HG02938 (cell line): ENCODE results near the gene NSUN5.
"Not testable (repeated sequence)": the region's sequence is repeated elsewhere in the genome, so short reads cannot be mapped to it uniquely, and the experiment has no call there.

ENCODE experiments used
- ATAC-seq: cut with Tn5 transposase; IDR thresholded peaks from one replicate; pipeline ENCODE4 v1.9.1; 2021; ENCODE audit warnings: mild to moderate bottlenecking, moderate library complexity; ENCODE audit not compliant: unreplicated experiment

Gene NSUN5

DNA sequence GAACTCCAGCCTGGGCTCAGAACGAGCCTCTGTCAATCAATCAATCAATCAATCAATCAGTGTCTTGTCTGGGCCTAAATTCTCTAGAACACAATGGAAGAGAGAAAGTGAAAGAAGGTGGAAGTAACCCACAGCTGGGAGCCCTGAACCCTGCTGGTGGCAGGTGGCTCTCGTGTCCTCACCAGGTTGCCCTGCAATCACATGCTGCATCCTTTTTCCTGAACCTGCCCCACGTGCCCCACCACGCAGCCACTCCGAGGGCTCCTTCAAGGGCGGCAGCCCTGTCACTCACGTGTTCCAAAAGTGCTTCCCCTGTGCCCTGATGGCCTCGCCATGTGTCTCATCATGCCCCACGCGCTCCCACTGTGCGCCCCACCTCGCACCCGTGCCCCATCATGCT lies 18.8 kb upstream of the NSUN5 start:
- ATAC-seq, result not testable (repeated sequence)

- ATAC-seq, result not testable (repeated sequence)
Observed at GRCh38 chr7:73325424-73325823, 16.8 kb upstream of the NSUN5 start.

DNA sequence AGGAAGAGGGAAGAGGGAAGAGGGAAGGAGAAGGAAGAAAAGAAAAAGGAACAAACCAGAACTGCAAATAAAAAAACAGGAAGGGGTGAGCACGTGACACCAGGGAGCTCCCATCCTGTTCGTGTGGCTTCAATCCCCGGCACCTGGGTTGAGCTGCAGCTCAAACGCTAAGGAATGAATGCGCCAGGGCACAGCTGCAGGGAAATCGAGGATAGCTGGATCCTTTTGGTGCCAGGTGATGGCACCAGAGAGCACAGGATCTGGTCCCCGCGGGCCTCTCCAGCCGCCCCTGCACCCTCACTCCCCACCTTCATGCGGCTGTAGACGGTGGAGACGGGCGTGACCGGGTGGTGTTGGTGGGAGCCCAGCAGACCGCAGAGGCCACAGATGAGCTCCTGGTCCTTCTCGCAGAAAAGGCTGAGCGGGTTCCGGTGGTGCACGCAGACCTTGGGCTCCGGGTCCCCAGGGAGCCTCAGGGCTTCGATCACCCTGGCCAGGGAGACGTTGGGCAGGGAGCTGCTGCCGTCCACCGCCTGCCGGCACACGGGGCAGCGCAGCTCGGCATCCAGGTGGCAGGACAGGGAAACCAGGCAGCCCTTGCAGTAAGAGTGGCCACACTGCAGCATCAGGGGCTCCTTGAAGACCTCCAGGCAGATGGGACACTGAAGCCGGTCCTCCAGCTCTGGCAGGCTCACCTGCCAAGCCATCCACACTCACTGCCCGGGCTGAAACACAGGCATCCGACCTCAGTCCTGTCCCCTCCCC lies 15.6 kb upstream of the NSUN5 start:
- ATAC-seq, result not testable (repeated sequence)

DNA sequence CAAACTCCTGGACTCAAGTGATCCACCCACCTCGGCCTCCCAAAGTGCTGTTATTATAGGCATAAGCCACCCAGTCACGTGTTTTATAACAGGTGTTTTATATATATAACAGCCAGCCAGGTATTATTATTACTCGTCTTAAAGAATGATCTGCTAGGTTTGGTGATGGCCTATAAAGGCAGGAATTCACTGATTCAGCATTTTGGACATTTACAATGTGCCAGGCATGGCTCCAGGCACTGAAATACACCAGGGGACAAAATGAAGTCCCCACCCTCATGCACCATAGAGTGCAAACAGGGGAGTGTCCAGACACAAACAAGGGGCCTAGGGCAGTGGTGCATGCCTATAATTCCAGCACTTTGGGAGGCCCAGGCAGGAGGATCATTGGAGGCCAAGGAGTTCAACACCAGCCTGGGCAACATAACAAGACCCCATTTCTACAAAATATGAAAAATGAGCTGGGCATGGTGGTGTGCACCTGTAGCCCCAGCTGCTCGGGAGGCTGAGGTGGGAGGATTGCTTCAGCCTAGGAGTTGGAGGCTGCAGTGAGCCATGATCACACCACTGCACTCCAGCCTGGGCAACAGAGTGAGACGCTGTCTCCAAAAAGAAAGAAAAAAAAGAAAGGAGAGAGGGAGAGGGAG lies 14.9 kb upstream of the NSUN5 start:
- not testable (repeated sequence) for ATAC-seq

- ATAC-seq, result not testable (repeated sequence)
Observed at GRCh38 chr7:73320009-73320408, 11.4 kb upstream of the NSUN5 start.

DNA sequence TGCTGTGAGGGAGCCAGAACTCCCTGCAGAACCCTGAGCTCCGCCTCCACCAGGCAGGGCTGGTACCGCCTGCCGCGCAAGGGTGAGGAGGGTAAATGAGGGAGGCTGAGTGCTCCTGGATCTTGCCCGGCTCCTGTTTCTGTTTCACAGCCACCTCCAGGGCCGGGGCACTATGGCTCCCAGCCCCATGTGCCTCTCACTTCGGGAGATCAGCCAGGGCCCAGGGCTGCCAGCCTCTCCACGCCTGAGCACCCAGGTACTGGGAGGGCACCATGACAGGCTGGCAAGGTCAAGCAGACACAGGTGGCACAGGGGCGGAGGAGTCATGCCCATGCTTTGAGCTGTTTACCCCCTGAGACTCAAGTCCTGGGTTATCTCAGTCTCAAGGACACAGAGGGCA lies 10.9 kb upstream of the NSUN5 start:
- ATAC-seq, result not testable (repeated sequence)

DNA sequence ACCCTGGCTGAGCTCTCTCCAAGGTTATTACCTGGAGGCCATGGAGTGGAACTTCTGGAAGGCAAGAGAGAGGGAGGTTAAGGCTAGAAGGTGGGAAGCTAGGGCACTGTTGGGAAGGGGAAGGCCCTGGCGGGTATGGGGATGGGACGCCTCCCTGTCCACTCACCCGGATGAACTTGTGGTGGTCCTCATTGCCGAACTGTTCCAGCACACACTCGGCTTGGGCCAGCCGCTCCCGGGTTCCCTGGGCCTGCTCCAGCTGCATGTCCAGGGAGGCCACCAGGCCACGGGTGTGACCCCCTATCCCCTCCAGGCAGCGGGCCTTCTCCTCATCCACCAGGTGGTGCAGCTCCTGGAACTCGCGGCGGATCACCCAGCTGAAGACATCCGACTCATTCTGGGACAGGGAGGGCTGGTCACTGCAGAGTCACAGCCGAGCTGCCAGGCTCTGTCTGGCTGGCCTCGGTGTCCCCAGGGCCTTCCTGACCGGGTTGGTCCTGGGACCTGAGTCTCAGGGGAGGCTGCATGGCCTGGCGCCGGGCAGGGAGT lies 10.1 kb upstream of the NSUN5 start:
- not testable (repeated sequence) for ATAC-seq

DNA sequence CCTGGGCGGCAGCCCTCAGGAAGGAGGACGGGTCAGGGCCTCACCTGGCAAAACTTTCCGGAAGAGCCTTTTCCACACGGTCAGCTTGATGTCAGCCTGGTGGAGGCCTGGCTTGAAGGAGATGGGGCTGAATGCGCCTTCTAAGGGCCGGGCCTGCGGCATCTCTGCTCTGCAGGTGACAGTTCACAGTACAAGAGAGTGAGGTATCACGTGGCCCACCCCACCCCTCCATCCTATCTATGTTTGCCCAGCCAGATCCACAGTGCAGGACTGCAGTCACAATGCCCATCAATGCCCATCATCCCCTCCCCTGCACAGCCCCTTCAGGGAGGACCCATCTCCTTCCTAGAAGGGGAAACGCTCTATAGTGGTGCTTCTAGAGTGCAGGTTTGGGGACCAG lies 7.9 kb upstream of the NSUN5 start:
- ATAC-seq, result no peak

DNA sequence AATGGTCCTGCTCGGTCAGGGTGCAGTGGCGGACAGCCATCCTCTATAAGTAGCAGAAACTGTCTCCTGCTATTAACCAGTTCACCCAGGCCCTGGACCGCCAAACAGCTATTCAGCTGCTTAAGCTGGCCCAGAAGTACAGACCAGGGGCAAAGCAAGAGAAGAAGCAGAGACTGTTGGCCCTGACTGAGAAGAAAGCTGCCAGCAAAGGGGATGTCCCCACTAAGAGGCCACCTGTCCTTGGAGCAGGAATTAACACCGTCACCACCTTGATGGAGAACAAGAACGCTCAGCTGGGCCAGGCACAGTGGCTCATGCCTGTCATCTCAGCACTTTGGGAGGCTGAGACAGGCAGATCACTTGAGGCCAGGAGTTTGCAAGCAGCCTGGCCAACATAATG lies 5.6 kb upstream of the NSUN5 start:
- no peak for ATAC-seq

DNA sequence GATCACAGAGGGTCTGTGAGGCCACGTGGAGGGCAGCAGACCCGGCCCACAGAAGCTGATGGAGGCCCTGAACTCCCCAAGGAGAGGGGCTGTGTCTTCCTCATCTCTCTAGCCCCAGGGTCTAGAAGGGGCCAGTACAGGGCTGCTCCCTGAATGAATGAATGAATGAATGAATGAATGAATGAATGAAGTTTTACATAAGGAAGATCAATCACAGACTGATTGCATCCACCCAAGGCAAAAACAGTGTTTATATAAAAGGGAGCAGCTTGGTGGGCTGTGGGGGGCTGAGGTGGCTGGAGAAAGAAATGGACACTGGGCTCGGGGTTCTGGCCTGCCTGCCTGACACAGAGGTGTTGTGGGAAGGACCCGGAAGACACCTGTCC lies 4.9 kb upstream of the NSUN5 start:
- ATAC-seq, result no peak

DNA sequence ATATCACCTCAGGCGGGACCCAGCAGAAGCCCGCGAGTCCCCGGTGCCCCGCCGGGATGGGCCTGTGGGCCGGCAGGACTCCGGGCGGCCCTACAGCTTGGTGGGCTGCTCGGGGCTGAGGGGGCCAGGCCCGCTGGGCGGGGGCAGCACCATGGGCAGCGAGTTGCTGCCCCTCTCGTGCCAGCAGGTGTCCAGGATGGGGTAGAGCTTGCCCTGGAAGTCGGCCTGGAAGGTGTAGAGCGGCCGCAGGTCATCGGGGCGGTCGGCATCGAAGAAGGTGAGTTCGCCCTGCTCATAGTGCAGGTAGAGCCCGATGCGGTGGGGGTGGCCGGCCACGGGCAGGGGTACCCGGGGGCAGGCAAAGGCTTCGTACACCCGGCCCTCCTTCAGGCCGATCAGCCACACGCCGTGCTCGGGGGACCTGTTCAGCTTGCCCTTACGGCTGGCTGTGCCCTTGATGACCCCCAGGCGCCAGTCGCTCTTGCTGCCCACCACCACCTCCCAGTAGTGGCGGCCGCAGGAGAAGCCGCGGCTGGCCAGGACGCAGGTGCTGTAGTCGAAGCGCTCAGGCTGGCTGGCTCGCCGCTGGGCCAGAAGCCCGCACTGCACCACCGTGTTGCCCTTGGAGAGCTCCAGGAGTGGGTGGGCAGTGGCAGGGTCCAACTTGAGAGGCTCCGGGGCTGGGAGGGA lies 4.3 kb upstream of the NSUN5 start:
- ATAC-seq, result no peak

DNA sequence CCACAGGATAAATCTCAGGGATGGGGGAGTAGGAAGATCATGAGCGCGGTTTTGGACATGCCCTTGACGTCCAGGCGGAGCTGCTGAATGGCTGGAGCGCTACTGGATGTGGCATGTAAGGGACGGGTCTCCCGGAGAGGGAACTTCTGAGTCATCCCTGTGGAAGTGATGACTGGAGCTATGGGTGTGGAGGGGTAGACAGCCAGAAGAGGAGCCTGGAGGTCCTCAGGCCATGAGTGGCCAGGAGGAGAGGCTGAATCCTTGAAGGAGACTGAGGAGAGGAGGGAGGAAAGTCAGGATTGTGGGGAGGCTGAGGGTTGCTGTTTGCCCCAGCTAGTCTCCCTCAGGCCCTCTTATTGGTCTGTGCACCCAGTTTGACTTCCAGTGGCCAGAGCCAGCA lies 2.8 kb upstream of the NSUN5 start:
- not testable (repeated sequence) for ATAC-seq

DNA sequence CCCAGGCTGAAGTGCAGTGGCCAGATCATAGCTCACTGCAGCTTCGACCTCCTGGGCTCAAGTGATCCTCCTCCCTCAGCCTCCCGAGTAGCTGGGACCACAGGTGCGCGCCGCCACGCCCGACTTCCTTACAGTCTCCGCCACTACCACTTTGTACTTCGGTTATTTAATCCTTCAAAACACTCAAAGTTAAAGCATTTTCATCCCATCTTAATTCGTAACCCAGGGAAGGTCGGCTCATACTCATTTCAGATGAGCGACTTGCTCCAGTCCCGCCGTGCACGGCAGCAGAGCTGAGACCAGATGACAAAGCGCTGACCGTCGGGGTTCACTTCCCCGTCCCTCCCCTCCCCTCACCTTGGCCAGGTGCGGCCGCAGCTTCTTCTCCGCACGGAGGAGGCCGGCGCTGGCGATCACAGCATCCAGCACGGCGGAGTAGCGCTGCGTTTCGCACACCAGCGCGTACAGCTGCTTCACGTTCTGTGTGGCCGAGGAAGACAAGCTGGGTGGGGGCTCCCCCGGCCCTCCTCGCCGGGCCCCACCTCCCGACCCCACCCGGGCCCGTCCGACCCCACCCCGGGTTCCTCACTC lies 457 bp downstream of the NSUN5 start:
- peak; percentile 25 for ATAC-seq

DNA sequence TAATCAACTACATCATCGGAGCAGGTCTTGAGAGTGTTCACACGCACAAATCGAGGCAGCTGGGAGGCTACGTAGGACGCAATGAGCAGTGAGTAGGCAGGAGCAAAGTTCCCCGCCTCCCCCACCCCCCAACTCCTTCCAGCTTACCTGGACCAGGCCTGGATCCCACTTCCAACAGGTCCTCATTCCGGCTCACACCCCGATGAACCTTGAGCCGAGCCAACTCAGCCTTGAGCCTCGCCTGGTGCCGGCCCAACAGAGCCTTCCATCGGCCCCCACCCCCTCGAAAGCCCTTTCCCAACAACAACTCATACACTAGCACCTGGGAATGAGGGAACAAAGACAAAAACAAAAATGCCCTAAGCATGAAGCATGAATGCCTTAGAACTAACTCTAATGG lies 1.2 kb downstream of the NSUN5 start:
- no peak for ATAC-seq

DNA sequence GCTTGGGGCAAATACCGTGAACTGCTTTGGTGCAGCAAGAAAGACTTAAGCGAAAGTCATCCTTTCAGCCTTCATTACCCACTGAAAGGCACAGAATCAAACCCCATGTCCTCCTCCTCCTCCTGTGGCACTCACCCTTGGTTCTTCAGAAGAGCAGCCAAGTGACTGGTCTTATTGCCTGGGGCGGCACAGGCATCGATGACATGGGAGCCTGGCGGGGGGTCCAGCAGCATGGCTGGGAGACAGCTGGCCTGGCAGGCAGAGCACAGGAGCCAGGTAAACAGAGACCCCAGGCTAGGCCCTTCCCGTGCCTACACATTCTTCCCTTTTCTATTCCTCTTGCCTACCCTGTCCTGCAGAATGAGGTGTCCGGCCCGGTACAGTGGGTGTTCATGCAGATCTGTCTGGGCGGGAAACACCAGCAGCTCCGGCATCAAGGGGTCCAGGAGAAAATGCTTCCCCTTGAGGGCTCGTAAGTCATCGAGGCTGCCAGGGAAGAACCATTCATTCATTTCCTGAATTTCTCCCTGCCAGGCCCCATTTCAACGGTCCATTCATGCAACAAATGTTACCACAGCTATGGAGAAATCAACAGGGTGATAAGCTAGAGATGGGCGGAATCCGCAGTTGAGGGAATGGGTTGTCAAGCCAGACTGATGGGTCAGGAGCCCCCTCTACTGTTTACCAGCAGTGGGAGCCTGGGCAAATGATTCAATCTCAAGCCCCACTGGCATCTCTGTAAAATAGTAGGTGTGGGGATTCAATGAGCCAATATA lies 3.8 kb downstream of the NSUN5 start:
- ATAC-seq, result not testable (repeated sequence)

GRCh38 chr7:73304071-73304470 lies 4.6 kb downstream of the NSUN5 start:
- no peak for ATAC-seq

DNA sequence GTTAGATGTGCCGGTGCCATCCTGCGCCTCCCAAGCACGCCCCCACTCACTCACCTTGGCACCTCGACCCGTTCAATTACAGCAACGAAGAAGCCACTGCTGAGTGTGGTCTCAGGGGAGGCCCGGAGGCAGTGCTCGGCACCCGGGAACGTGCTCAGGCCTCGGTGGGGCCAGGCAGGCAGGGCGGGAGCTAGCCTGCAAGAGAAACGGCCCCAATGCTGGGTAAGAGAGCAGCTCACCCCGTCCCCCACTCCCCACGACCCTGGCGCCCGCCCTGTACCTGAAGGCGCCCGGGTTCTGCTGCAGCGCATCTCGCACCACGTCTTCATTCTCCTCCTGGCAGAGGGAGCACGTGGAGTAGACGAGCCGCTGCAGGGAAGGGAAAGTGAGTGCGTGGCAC lies 5.1 kb downstream of the NSUN5 start:
- ATAC-seq, result no peak

GRCh38 chr7:73302846-73303245 lies 5.8 kb downstream of the NSUN5 start:
- ATAC-seq, result not testable (repeated sequence)

DNA sequence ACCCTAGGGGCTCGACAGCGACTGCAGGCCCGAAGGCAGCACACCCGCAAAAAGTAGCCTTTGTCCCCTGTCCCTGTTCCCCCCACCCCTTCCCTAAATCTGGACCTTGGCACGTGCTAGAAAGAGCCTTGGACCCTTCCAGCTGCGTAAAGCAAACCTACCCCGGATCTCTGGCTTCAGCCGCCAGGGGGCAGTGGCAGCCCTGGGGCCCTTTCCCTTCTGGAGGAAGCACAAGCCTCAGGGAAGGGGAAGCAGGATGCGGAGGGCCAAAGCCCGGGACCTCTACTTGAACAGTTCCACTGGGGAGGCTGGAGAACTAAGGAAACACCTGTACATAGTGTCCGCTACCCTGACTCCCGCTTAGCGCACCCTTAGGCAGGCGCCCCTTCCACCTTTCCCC lies 7.5 kb downstream of the NSUN5 start:
- ATAC-seq, result not testable (repeated sequence)

- not testable (repeated sequence) for ATAC-seq
Observed at GRCh38 chr7:73299812-73300211, 8.8 kb downstream of the NSUN5 start.
